Measurements from ENCODE around the gene PLAC8.
"Not testable (repeated sequence)": the region's sequence is repeated elsewhere in the genome, so short reads cannot be mapped to it uniquely, and the experiment has no call there.

PLAC8 gene

DNA sequence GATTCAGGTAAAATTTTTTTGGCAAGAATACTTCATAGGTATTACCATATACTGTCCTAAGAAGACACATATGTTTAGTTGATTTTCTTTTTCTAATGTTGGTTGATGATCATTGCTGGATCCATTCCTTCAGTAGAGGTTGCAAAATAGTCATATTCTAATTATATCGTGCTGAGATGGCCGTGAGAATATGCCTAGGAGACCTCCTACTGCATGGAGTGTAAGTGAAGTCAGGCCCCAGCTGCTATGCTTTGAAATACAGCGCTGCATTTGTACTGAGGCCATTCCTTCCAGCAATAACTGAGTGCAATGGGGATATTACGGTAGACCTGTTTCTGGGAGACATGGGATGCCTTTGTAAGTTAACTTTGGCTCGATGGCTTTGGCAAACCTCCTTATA, 6.7 kb upstream of the PLAC8 start:
- Mint-ChIP-seq H3K9me3 (no peaks in the 10 kb centered on the region), H3K4me3 (no peak overlapping the region), H3K4me1 (peaks cover 35% of the 10 kb centered on the region), H3K36me3 (no peaks in the 10 kb centered on the region), H3K27me3 (no peaks in the 10 kb centered on the region), H3K27ac (no peak overlapping the region)

DNA sequence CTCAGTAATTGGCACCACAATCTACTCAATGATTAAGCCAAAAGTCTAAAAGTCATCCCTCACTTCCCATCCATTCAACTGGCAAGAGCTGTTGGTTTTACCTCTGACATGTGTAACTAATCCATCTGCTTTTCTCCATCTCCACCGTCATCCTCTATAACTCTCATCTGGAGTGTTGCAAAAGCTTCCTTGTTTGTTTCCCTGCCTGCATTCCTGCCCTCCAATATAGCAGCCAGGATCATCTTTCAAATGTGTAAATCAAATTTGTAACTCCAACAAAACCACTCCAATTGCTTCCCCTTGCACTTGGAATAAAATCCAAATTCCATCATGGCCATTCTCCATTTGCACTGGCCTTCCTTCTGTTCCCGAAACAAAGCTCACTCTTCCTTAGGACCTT, 4.3 kb upstream of the PLAC8 start:
- Mint-ChIP-seq H3K36me3 (no peaks in the 10 kb centered on the region), H3K27ac (peak overlapping the region; percentile 3), H3K4me1 (peaks cover 44% of the 10 kb centered on the region), H3K4me3 (no peak overlapping the region), H3K27me3 (no peaks in the 10 kb centered on the region), H3K9me3 (no peaks in the 10 kb centered on the region)

DNA sequence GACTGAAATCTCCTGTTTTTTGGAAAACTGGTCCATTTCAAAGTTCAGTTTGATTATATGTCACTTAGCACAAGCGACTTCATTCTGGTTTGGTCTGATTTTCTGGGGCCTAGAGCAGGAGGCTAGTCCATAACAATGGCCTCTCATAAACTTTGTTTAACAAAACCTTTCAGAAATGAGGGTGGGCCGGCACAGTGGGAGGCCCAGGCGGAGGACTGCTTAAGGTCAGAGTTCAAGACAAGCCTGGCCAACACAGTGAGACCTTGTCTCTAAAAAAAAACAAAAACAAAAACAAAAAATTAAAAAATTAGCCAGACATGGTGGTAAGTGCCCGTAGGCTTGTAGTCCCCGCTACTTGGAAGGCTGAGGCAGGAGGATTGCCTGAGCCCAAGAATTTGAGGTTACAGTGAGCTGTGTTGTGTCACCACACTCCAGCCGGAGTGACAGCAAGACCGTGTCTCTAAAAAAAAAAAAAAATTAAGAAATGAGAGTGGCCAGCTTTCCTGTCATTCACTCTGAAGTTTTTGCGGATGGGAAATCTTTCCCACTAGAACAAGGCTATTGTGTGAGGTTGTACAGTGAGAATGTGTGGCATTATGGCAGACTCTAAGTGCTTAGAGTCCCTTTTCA, 1.2 kb upstream of the PLAC8 start:
- H3K27ac Mint-ChIP-seq: peak overlapping the region; percentile 95
- H3K4me1 Mint-ChIP-seq: peaks cover 51% of the 10 kb centered on the region
- H3K9me3 Mint-ChIP-seq: no peaks in the 10 kb centered on the region
- no peaks in the 10 kb centered on the region for H3K36me3 Mint-ChIP-seq
- no peaks in the 10 kb centered on the region for H3K27me3 Mint-ChIP-seq
- H3K4me3 Mint-ChIP-seq: peak overlapping the region; percentile 98

- no peaks in the 10 kb centered on the region for H3K27me3 Mint-ChIP-seq
- H3K9me3 Mint-ChIP-seq: no peaks in the 10 kb centered on the region
- H3K36me3 Mint-ChIP-seq: no peaks in the 10 kb centered on the region
- H3K4me3 Mint-ChIP-seq: peak overlapping the region; percentile 98
- peak overlapping the region; percentile 95 for H3K27ac Mint-ChIP-seq
- peaks cover 55% of the 10 kb centered on the region for H3K4me1 Mint-ChIP-seq
Measured at GRCh38 chr4:83115000-83115399, 471 bp upstream of the PLAC8 start.

GRCh38 chr4:83113429-83113786, 1.1 kb downstream of the PLAC8 start:
- H3K9me3 Mint-ChIP-seq: no peaks in the 10 kb centered on the region
- no peaks in the 10 kb centered on the region for H3K27me3 Mint-ChIP-seq
- H3K36me3 Mint-ChIP-seq: no peaks in the 10 kb centered on the region
- peaks cover 46% of the 10 kb centered on the region for H3K4me1 Mint-ChIP-seq
- H3K27ac Mint-ChIP-seq: peak overlapping the region; percentile 98
- peak overlapping the region; percentile 98 for H3K4me3 Mint-ChIP-seq

GRCh38 chr4:83112678-83113428, 1.7 kb downstream of the PLAC8 start:
- no peaks in the 10 kb centered on the region for H3K9me3 Mint-ChIP-seq
- H3K36me3 Mint-ChIP-seq: no peaks in the 10 kb centered on the region
- no peaks in the 10 kb centered on the region for H3K27me3 Mint-ChIP-seq
- H3K4me3 Mint-ChIP-seq: peak overlapping the region; percentile 98
- H3K27ac Mint-ChIP-seq: peak overlapping the region; percentile 98
- H3K4me1 Mint-ChIP-seq: peaks cover 40% of the 10 kb centered on the region

DNA sequence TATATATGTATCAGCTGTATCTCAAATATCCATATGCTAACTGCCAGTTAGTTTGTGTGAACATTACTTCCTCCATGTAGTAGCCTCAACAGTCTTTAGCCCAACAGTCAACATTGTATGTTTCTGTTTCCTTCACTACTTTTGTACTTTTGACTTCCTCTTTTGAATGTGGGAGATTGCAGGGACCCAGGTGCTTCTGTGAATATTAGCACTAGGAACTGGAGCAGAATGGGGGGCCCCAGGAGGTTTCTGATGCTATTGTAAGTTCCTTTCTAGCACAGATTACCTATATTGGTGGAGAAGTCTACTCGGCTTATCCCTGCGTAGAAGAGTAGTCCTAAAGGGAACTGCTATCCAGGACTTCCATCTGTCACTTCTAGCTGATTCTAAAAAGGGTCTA, 2.3 kb downstream of the PLAC8 start:
- Mint-ChIP-seq H3K9me3 (no peaks in the 10 kb centered on the region), H3K4me1 (peaks cover 40% of the 10 kb centered on the region), H3K27ac (peak overlapping the region; percentile 98), H3K4me3 (peak overlapping the region; percentile 98), H3K27me3 (no peaks in the 10 kb centered on the region), H3K36me3 (no peaks in the 10 kb centered on the region)

- H3K27ac Mint-ChIP-seq: peak overlapping the region; percentile 96
- not testable (repeated sequence) for H3K36me3 Mint-ChIP-seq, H3K27me3 Mint-ChIP-seq, H3K9me3 Mint-ChIP-seq
- H3K4me3 Mint-ChIP-seq: peak overlapping the region; percentile 87
- H3K4me1 Mint-ChIP-seq: peaks cover 45% of the 10 kb centered on the region
Measured at GRCh38 chr4:83111751-83112141, 2.8 kb downstream of the PLAC8 start.

- H3K9me3 Mint-ChIP-seq: no peaks in the 10 kb centered on the region
- H3K4me1 Mint-ChIP-seq: peaks cover 48% of the 10 kb centered on the region
Measured at GRCh38 chr4:83110970-83111750, 3.4 kb downstream of the PLAC8 start.

DNA sequence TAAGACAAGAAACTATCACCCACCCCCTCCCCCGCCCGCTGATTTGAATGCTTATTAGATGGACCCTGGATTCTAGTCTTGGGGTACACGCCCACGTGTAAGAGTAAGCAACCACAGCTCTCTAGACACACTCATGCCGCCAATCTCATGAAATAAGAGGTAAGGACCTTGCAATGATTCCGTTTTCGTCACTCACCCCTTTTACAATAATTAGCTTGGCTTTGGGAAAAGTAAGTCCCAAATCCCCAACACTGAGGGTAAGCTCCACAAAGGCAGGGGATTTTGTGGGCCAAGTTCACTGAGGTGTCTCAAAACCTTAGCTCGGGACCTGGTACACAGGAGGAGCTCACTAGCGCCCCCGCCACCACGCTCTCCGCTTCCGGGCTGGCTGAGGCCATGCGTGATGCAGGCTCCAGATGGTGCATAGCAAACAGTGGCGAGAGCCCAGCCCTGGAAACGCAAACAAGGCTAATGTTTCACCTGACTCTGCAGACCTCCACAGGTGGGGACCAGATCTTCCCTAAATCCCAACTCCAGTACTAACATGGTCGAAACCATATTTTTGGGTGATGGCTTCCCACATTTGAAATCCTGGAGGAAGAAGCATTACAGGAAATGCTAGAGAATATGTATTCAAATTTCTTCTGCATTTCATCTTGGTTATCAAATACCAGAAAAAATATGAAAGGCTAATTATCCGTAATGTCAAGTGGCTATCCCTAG, 4.1 kb downstream of the PLAC8 start:
- Mint-ChIP-seq H3K4me3 (peak overlapping the region; percentile 91), H3K27ac (peak overlapping the region; percentile 99), H3K27me3 (no peaks in the 10 kb centered on the region), H3K36me3 (peaks cover 3% of the 10 kb centered on the region), H3K4me1 (peaks cover 43% of the 10 kb centered on the region), H3K9me3 (no peaks in the 10 kb centered on the region)

More at GRCh38 chr4:83110970-83111750, 3.4 kb downstream of the PLAC8 start:
- Mint-ChIP-seq H3K27ac (peak overlapping the region; percentile 99), H3K4me3 (peak overlapping the region; percentile 91), H3K36me3 (no peaks in the 10 kb centered on the region), H3K27me3 (no peaks in the 10 kb centered on the region)

DNA sequence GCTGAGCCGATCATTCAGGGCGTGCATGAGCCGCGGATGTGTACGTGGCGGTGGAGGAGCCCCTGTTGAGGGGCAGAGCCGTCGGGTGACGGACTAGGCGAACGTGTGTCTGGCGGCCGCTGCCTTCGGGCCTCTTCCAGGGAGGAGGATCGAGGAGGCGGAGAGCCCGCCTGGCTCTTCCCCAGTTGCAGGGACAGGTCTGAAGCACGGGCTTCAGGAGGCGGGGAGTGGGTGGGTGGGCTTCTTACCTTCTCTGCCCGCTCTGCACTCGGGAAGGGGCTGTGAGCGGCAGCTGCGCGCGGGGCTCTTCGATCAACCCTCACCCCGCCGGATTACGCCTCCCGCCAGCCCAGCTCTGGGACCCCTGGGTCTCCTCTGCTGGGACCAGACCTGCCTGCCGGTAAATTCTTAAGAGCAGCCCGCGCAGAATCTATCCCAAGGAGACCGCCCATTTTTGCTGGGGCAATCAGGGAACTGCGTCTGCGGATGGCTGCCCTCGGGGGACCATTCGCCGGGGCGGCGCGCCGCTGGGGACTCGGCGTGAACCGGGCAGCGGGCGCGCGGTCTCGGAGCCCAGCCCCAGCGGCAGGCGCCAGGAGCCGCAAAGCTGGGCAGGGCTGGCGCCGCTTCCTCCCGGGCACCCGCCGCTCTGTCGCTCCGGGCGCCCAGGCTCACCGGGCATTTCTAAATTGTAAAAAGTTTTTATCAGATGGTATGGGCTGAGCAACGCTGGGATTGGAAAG, 4.9 kb downstream of the PLAC8 start:
- H3K36me3 Mint-ChIP-seq: peaks cover 10% of the 10 kb centered on the region
- H3K4me1 Mint-ChIP-seq: peaks cover 43% of the 10 kb centered on the region
- H3K4me3 Mint-ChIP-seq: peak overlapping the region; percentile 93
- no peaks in the 10 kb centered on the region for H3K27me3 Mint-ChIP-seq
- H3K27ac Mint-ChIP-seq: peak overlapping the region; percentile 99
- H3K9me3 Mint-ChIP-seq: no peaks in the 10 kb centered on the region

GRCh38 chr4:83108101-83108861, 6.2 kb downstream of the PLAC8 start:
- Mint-ChIP-seq H3K4me3 (peak overlapping the region; percentile 93), H3K36me3 (peaks cover 14% of the 10 kb centered on the region), H3K27me3 (no peaks in the 10 kb centered on the region), H3K4me1 (peaks cover 45% of the 10 kb centered on the region), H3K9me3 (no peaks in the 10 kb centered on the region), H3K27ac (peak overlapping the region; percentile 97)

DNA sequence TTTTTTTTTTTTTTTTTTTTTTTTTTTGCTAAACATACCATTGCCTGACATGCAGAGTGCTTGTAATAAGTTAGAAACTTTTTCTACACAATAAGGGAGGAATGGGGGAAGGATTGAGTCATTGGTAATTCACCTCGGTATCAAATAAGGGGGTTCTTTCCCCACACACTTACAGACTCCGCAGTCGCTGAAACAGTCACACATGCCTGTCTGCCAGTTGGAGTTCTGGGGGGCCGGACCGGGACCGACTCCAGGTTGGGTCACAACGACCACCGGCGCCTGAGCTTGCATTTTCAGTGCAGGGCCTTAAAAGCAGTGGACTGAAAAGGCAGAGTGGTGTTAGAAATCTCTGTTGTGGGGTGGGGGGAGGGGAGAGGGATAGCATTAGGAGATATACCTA, 6.9 kb downstream of the PLAC8 start:
- Mint-ChIP-seq H3K9me3 (no peaks in the 10 kb centered on the region), H3K4me1 (peaks cover 46% of the 10 kb centered on the region), H3K4me3 (peak overlapping the region; percentile 85), H3K27me3 (no peaks in the 10 kb centered on the region), H3K27ac (peak overlapping the region; percentile 96), H3K36me3 (peaks cover 14% of the 10 kb centered on the region)

DNA sequence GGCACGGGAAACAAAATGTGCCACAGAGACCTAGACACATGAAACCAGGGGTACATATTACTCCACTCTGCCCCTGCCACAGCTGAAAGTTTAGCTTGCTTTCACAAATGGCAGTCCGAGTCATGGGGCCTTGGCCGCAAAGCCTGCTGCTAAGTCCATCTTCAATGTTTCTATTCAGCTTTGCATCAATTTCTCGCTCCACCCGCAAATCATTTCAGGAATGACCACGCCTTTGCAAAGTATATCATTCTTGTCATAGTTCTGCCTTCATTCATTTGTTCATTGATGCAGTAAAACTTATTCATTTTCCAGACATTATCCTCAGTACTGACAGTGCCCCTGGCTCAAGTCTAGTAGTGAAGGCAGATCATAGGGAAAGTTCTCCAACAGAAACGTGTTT, 9.5 kb downstream of the PLAC8 start:
- H3K27ac Mint-ChIP-seq: peak overlapping the region; percentile 84
- peaks cover 60% of the 10 kb centered on the region for H3K4me1 Mint-ChIP-seq
- H3K4me3 Mint-ChIP-seq: peak overlapping the region; percentile 56
- H3K9me3 Mint-ChIP-seq: no peaks in the 10 kb centered on the region
- H3K27me3 Mint-ChIP-seq: no peaks in the 10 kb centered on the region
- peaks cover 25% of the 10 kb centered on the region for H3K36me3 Mint-ChIP-seq

All from activated naive CD4-positive, alpha-beta T cell treated with anti-CD3 and anti-CD28 coated beads, Interleukin-2, amount 50 U/mL, for 24 hours (primary cell).